Central memory CD8-positive, alpha-beta T cell (primary cell): ENCODE results near the gene PADI1.
"Not testable (repeated sequence)": the region's sequence is repeated elsewhere in the genome, so short reads cannot be mapped to it uniquely, and the experiment has no call there.

Experiments
- ATAC-seq: fragments of 150-1000 bp; cut with Tn5 transposase; replicated peaks from 2 replicates; pipeline ENCODE4 v1.10.0; 2022; ENCODE audit warnings: mild to moderate bottlenecking, moderate FRiP score, moderate number of reproducible peaks; ENCODE audit not compliant: poor library complexity, severe bottlenecking; ENCODE audit errors: extremely low read depth
- DNase-seq, 2 donors: peaks; one replicate each; pipeline ENCODE4 v3.0.0; 2021; ENCODE audit warnings: low spot score in 2 of 2
- H3K27ac Mint-ChIP-seq: one replicate; pipeline ENCODE4 v1.8.0; 2022; ENCODE audit warnings: low read depth, mild to moderate bottlenecking, moderate library complexity, mixed read lengths
- H3K27me3 Mint-ChIP-seq: one replicate; pipeline ENCODE4 v1.8.0; 2022; ENCODE audit warnings: mixed read lengths
- H3K36me3 Mint-ChIP-seq: one replicate; pipeline ENCODE4 v1.8.0; 2022; ENCODE audit warnings: mild to moderate bottlenecking, moderate library complexity, mixed read lengths; ENCODE audit not compliant: insufficient read depth
- H3K4me1 Mint-ChIP-seq: one replicate; pipeline ENCODE4 v1.8.0; 2022; ENCODE audit warnings: mixed read lengths
- H3K4me3 Mint-ChIP-seq: one replicate; pipeline ENCODE4 v1.8.0; 2022; ENCODE audit warnings: mild to moderate bottlenecking, moderate library complexity, mixed read lengths
- H3K9me3 Mint-ChIP-seq: one replicate; pipeline ENCODE4 v1.8.0; 2022; ENCODE audit warnings: mixed read lengths

Gene PADI1

DNA sequence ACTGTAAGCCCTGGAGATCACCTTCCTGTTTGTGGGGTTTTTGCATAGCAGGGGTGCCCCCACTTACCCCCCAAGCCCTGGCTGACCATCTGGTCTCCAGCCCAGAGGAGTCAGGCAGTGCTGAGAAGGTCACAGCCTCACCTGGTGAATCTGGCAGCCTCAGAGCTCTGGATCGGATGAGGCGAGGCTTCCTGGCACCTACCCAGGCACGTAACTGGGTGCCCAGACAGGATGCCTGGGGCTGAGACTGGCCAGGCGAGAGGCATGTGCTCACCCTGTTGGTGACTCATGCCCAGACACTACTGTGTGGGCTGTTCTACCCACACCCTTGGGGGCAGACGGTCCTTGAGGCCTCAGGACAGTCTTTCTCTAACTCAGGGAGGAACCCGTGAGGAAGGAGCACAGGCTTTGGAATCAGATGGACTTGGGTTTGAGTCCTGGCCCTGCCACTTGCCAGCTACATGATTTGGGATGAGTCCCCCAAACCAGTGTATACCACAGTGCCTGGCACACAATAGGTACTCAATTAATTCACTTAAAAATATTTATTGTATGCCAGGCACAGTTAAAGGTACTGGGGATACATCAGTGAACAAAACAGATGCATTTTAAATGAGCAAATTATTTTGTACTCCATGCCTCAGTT is 28.9 kb downstream of the PADI1 start:
- ATAC-seq = no peak
- peaks cover 7% of the 10 kb centered on the region for H3K4me1 Mint-ChIP-seq

DNA sequence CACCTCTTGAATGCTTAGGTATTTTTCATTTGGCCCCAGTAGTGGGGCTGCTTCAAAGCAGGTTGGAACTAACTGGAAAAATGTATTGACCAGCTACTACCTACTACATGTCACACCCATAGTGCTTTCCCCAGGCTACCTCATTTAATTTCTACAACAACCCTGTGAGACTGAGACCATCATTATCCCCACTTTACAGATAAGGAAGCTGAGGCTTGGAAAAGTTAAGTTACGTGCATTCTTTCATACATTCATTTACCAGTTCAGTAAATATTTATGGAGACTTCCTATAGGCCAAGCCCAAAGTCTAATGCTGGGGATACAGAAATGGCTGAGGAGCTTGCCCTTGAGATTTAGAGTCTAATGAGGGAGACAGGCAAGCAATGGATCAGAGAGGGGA is 29.5 kb downstream of the PADI1 start:
- Mint-ChIP-seq H3K27ac (no peak overlapping the region), H3K27me3 (peaks cover 40% of the 10 kb centered on the region), H3K9me3 (no peaks in the 10 kb centered on the region), H3K4me1 (peaks cover 7% of the 10 kb centered on the region), H3K4me3 (no peak overlapping the region), H3K36me3 (no peaks in the 10 kb centered on the region)
- ATAC-seq (no peak), DNase-seq (no peak)

More for the DNA sequence above, 28.9 kb downstream of the PADI1 start:
- Mint-ChIP-seq H3K9me3 (no peaks in the 10 kb centered on the region), H3K27ac (no peak overlapping the region), H3K36me3 (no peaks in the 10 kb centered on the region), H3K27me3 (peaks cover 42% of the 10 kb centered on the region), H3K4me3 (no peak overlapping the region)
- DNase-seq = no peak

DNA sequence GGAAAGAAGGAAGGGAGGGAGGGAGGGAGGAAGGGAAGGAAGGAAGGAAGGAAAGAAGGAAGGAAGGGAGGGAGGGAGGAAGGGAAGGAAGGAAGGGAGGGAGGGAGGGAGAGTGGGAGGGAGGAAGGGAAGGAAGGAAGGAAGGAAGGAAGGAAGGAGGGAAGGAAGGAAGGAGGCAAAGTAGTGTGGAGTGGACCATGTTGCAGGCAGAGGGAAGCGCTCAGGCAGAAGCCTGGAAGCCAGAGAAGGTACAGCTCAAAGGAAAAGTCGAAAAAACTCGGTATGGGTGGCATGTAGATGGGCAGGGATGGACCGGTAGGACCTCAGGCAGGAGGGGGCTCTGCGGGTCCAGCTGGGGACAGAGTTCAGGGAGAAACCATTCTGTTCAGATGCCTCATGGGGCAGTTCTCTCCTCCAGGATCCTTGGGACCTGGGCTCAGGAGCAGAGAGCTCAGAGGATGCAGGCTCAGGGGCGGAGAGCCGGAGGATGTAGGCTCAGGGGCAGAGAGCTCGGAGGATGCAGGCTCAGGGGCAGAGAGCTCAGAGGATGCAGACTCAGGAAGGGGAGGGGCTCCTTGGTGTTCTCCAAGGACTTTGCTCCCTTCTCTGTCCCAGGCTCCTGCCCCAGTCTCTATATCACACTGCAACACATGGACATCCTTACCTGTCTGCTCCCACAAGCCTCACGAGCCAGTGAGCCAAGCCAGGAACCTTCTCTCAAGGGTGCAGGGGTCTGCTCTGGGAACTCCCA is 30.4 kb downstream of the PADI1 start:
- DNase-seq (no peak), ATAC-seq (no peak)
- Mint-ChIP-seq H3K4me1 (peaks cover 7% of the 10 kb centered on the region), H3K27me3 (peaks cover 31% of the 10 kb centered on the region), H3K4me3 (no peak overlapping the region), H3K36me3 (no peaks in the 10 kb centered on the region), H3K9me3 (no peaks in the 10 kb centered on the region), H3K27ac (no peak overlapping the region)

DNA sequence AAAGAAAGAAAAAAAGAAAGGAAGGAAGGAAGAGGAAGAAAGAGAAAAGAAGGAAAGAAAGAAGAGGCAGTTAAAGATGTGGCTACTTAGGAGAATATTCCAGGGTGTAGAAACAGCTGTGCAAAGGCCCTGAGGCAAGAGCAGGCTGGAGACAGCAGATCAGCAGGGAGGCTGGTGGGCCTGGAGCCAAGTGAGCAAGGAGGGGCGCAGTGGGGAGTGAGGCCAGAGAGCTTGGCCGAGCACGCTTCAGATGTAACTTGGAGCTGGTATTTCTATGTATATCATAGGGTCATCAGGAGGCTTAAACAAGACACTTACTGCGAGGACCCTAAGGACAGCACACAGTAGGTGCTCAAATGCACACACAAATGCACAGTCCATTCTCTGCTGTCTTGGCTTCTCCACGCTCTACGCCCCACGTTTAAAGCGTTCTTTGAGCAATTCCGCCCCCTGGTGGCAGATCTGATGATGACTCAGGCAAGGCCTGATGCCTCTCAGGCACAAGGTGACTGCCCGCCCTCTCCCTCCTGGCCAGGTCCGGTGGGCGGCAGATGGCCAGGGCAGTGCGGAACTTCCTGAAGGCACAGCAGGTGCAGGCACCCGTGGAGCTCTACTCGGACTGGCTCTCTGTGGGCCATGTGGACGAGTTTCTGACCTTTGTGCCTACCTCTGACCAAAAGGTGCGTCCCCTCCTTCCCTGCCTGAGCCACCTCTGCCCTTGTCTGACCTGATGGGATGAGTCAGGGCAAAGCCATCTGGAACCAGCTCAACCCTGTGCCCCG is 32.0 kb downstream of the PADI1 start:
- H3K27me3 Mint-ChIP-seq = peaks cover 24% of the 10 kb centered on the region
- H3K27ac Mint-ChIP-seq = no peak overlapping the region
- peaks cover 7% of the 10 kb centered on the region for H3K4me1 Mint-ChIP-seq

DNA sequence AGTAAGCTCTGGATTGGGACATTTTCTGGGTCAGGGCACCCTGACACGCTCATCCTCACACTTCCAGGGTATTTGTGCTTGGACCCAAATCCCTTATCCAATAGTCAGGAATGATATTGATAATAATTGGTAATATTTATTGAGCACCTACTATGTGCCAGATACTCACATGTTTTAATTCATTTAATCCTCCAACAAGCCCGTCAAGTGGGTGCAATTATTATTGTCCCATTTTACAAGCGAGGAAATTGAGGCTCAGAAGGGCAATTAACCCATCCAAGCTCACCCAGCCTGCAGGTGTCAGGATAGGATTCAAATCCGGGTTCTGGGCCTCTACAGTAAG is 32.6 kb downstream of the PADI1 start:
- Mint-ChIP-seq H3K27ac (no peak overlapping the region), H3K4me1 (peaks cover 7% of the 10 kb centered on the region), H3K36me3 (no peaks in the 10 kb centered on the region), H3K9me3 (no peaks in the 10 kb centered on the region), H3K27me3 (peaks cover 18% of the 10 kb centered on the region), H3K4me3 (no peak overlapping the region)
- no peak for ATAC-seq
- no peak for DNase-seq

More for the DNA sequence above, 32.0 kb downstream of the PADI1 start:
- H3K4me3 Mint-ChIP-seq = no peak overlapping the region
- peak; percentile 67 to 89 for DNase-seq
- ATAC-seq = peak; percentile 43
- H3K36me3 Mint-ChIP-seq = no peaks in the 10 kb centered on the region
- H3K9me3 Mint-ChIP-seq = no peaks in the 10 kb centered on the region

DNA sequence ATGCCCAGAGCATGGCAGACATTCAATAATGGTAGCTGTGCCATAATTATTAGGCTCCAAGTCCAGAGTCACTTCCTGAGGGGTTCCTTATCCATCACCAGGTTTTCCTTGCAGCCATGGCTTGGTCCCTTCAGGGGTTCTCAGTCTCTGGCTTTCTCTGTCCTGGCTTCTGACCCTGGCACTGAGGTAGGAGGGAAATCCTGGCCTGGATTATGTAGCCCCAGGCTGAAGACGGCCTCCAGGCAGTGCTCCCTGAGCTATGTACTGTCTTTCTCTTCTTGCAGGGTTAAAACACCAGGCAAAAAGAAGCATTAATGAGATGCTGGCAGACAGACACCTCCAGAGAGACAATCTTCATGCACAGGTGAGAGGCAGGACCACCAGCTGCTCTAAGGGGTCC is 34.5 kb downstream of the PADI1 start:
- DNase-seq (no peak), ATAC-seq (no peak)
- H3K27ac Mint-ChIP-seq = no peak overlapping the region
- H3K9me3 Mint-ChIP-seq = no peaks in the 10 kb centered on the region
- H3K27me3 Mint-ChIP-seq = peaks cover 8% of the 10 kb centered on the region
- H3K4me3 Mint-ChIP-seq = no peak overlapping the region
- H3K4me1 Mint-ChIP-seq = peaks cover 7% of the 10 kb centered on the region
- H3K36me3 Mint-ChIP-seq = no peaks in the 10 kb centered on the region

DNA sequence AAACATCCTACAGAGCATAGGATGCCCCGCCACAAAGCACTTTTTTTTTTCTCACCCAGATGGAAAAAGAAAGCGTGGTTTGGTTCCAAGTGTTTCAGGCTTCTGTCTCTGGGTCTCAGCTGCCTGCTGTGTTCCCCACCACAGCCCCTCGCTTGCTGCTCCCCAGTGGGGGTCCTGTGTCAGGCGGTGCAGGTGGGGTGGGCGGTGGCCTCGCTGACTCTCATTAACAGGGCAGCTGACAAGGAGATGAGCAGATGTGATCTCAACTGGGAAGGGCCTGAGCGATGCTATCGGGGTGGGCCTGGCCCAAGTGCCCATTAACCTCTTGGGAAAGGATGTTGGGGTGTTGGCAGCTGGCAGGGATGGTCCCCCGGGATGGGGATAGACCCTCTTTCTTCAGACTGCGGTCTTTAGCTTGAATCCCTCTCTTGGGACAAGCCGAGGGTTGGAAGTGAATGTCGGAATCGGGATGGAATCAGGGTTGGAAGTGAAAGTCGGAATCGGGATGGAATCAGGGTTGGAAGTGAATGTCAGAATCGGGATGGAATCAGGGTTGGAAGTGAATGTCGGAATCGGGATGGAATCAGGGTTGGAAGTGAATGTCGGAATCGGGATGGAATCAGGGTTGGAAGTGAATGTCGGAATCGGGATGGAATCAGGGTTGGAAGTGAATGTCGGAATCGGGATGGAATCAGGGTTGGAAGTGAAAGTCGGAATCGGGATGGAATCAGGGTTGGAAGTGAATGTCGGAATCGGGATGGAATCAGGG is 36.3 kb downstream of the PADI1 start:
- not testable (repeated sequence) for H3K36me3 Mint-ChIP-seq, H3K4me1 Mint-ChIP-seq

DNA sequence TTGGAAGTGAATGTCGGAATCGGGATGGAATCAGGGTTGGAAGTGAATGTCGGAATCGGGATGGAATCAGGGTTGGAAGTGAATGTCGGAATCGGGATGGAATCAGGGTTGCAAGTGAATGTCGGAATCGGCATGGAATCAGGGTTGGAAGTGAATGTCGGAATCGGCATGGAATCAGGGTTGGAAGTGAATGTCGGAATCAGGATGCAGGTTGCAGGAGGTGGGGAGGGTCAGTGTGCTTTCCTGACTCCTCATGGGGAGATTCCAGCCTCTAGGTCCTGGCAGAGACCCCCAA is 36.8 kb downstream of the PADI1 start:
- ATAC-seq, DNase-seq, H3K9me3 Mint-ChIP-seq, H3K27ac Mint-ChIP-seq, H3K36me3 Mint-ChIP-seq, H3K4me3 Mint-ChIP-seq, H3K4me1 Mint-ChIP-seq: not testable (repeated sequence)
- peaks cover 25% of the 10 kb centered on the region for H3K27me3 Mint-ChIP-seq

More for the DNA sequence above, 36.3 kb downstream of the PADI1 start:
- DNase-seq, H3K9me3 Mint-ChIP-seq, H3K27ac Mint-ChIP-seq, ATAC-seq, H3K4me3 Mint-ChIP-seq: not testable (repeated sequence)
- peaks cover 19% of the 10 kb centered on the region for H3K27me3 Mint-ChIP-seq

DNA sequence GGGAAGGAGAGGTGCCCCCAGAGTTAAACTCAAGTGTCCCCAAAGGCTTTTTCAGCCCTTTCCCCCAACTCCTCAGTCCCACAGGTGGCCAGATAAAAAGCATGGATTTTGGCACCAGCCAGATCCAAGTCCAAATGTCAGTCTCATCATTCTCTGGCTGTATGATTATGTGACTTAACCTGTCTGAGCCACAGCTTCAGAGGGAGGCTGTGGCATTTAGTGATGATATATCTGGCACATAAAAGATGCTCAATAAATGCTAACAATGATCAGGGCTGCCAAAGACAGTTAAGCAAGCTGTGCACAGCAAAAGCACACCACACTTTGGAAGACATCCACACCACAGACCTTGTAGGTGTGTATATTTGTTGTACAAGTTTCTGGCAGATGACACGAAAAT is 38.3 kb downstream of the PADI1 start:
- no peaks in the 10 kb centered on the region for H3K4me1 Mint-ChIP-seq
- DNase-seq = no peak
- peaks cover 34% of the 10 kb centered on the region for H3K27me3 Mint-ChIP-seq
- no peaks in the 10 kb centered on the region for H3K9me3 Mint-ChIP-seq
- H3K36me3 Mint-ChIP-seq = no peaks in the 10 kb centered on the region
- no peak overlapping the region for H3K27ac Mint-ChIP-seq
- no peak overlapping the region for H3K4me3 Mint-ChIP-seq
- ATAC-seq = no peak

DNA sequence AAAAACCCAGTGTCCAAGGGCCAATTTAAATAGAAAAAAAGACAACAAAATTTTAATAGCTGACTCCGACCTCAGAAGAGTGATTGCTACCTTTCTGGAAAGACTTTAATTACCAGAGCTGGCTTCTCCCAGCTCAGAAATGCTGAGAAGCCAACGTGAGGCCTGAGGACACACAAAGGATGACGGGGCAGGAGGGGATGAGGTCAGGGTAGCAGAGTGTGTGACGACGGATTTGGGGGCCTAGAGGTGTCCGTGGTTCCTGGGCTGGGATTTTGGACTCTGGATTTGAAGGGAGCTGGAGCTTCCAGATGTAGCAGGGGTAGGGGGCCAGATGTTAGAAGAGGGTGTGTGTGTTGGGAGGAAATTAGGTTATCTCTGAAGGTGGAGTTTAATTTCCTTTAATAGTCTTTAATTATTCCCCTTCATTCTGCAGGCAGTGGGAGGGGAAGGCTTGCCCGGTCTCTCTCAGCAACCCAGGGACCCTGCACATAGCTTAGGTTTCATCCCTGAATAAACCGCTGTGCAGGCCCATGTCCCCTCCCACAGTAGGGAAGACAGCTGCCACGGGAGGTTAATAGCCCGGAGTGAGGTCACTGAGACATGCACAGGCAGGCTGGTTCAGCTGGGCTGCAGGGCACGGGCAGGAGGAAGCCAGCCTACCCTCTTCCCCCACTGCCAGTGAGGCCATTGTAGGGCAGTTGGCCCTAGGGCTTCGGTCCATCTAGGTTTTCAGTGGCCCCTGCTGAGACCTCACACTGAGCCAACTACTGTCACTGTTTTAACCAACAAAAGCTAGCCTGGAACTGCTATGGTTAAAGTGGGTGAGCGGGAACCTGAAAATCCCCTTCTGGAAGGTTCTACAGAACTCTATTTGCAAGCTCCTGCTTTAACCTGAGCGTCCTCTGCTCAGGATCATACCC is 40.2 kb downstream of the PADI1 start:
- Mint-ChIP-seq H3K27me3 (peaks cover 37% of the 10 kb centered on the region), H3K27ac (no peak overlapping the region), H3K9me3 (no peaks in the 10 kb centered on the region), H3K4me3 (no peak overlapping the region), H3K4me1 (peaks cover under 1% of the 10 kb centered on the region), H3K36me3 (no peaks in the 10 kb centered on the region)
- ATAC-seq (no peak), DNase-seq (no peak)

DNA sequence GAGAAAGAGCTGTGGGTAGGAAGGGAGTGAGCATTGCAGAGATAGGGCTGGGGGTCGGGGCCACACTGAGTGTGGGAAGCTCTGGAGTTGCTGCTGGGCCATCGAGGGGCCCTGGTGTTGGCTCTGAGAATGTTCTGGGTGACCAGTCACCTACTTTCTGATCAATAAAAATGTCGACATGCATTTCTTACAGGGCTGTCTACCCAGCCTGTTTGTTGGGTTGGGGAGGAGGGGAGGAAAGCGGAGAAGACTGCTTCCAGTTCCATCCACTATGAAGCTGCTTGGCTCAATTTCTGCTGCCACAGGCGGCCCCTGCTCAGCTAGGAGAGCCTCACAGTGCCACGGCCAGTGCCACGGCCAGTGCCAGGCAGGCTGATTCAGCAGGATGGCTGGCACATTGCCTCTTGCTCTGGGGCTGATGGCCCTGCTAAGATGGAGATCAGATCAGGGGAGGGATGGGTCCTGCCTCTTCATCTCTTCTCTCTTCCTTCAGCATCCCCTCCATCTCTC is 40.9 kb downstream of the PADI1 start:
- no peak for ATAC-seq
- Mint-ChIP-seq H3K36me3 (no peaks in the 10 kb centered on the region), H3K27me3 (peaks cover 44% of the 10 kb centered on the region), H3K9me3 (no peaks in the 10 kb centered on the region), H3K4me1 (peaks cover 5% of the 10 kb centered on the region), H3K27ac (no peak overlapping the region), H3K4me3 (no peak overlapping the region)
- no peak for DNase-seq
